ENCODE data around the gene LEFTY1. TPM values are rescaled to one million over a fixed set of nuclear protein-coding genes. Genes with fewer than 3 reads are reported as not detected.

Gene LEFTY1
- total and polyA plus RNA-seq, 9 of the 15 experiments (the other 6 are each of a cell fraction or from before 2014, with no cell fraction given), result 0.07 to 0.24 (median 0.17) TPM; not detected in 5

DNA sequence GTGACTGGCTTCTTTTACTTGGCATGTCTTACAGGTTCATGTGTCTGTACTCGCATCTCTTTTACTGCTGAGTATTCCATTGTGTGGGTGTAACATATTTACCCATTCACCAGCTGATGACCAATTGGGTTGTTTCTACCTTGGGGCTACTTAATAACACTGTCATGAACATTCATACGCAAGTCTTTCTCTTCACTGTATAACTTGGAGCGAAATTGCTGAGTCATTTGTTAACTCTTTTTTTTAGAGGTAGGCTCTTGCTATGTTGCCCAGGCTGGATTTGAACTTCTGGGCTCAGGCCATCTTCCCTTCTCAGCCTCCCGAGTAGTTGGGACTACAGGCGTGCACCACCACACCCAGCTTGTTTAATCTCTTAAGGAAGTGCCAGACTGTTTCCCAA lies 28.6 kb upstream of the LEFTY1 start (continued):
- TF ChIP-seq ZNF316 (IDR thresholded peaks at IDR 0.05), result peak; percentile 98
- no peak for TF ChIP-seq ZNF324 (CRISPR knock-in tag; IDR thresholded peaks at IDR 0.05)
- TF ChIP-seq, protein P1, sequence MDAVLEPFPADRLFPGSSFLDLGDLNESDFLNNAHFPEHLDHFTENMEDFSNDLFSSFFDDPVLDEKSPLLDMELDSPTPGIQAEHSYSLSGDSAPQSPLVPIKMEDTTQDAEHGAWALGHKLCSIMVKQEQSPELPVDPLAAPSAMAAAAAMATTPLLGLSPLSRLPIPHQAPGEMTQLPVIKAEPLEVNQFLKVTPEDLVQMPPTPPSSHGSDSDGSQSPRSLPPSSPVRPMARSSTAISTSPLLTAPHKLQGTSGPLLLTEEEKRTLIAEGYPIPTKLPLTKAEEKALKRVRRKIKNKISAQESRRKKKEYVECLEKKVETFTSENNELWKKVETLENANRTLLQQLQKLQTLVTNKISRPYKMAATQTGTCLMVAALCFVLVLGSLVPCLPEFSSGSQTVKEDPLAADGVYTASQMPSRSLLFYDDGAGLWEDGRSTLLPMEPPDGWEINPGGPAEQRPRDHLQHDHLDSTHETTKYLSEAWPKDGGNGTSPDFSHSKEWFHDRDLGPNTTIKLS (IDR thresholded peaks at IDR 0.05; ENCODE audit: borderline replicate concordance, low read depth), result no peak
- peak; percentile 87; the same call in 1 of the 2 replicates for TF ChIP-seq BACH1 (tag; IDR thresholded peaks at IDR 0.05)
- TF ChIP-seq RBM34 (IDR thresholded peaks at IDR 0.05; ENCODE audit: borderline replicate concordance, insufficient read depth, low read length), result no peak
- TF ChIP-seq, protein P2, sequence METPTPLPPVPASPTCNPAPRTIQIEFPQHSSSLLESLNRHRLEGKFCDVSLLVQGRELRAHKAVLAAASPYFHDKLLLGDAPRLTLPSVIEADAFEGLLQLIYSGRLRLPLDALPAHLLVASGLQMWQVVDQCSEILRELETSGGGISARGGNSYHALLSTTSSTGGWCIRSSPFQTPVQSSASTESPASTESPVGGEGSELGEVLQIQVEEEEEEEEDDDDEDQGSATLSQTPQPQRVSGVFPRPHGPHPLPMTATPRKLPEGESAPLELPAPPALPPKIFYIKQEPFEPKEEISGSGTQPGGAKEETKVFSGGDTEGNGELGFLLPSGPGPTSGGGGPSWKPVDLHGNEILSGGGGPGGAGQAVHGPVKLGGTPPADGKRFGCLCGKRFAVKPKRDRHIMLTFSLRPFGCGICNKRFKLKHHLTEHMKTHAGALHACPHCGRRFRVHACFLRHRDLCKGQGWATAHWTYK (CRISPR knock-in tag; IDR thresholded peaks at IDR 0.05), result no peak
- TF ChIP-seq ZC3H8 (IDR thresholded peaks at IDR 0.05), result no peak
- TF ChIP-seq STAT5B (CRISPR knock-in tag; IDR thresholded peaks at IDR 0.05), result no peak
- TF ChIP-seq ESRRB (CRISPR knock-in tag; IDR thresholded peaks at IDR 0.05; ENCODE audit: borderline replicate concordance), result no peak
- TF ChIP-seq ZBTB17 (CRISPR knock-in tag; IDR thresholded peaks at IDR 0.05), result no peak
- no peak for TF ChIP-seq FOXP1 (CRISPR knock-in tag; IDR thresholded peaks at IDR 0.05)
- no peak for TF ChIP-seq ZNF133 (CRISPR knock-in tag; IDR thresholded peaks at IDR 0.05)
- TF ChIP-seq DPF2 (IDR thresholded peaks at IDR 0.05), result peak; percentile 49; the same call in 1 of the 2 replicates
- TF ChIP-seq POLR2AphosphoS5 (IDR thresholded peaks at IDR 0.05; ENCODE audit: control insufficient read depth, insufficient read depth, low read depth, low read length), result no peak
- no peak for TF ChIP-seq MBD2 (IDR thresholded peaks at IDR 0.05; ENCODE audit: borderline replicate concordance, low read depth)
- TF ChIP-seq, protein P3, sequence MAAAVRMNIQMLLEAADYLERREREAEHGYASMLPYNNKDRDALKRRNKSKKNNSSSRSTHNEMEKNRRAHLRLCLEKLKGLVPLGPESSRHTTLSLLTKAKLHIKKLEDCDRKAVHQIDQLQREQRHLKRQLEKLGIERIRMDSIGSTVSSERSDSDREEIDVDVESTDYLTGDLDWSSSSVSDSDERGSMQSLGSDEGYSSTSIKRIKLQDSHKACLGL (CRISPR knock-in tag; IDR thresholded peaks at IDR 0.05; ENCODE audit: borderline replicate concordance, poor library complexity, severe bottlenecking), result no peak
- no peak for TF ChIP-seq RAD21 (CRISPR knock-in tag; conservative IDR thresholded peaks at IDR 0.05 in 1 of 2, IDR thresholded peaks at IDR 0.05 in 1 of 2)
- TF ChIP-seq, protein P4, sequence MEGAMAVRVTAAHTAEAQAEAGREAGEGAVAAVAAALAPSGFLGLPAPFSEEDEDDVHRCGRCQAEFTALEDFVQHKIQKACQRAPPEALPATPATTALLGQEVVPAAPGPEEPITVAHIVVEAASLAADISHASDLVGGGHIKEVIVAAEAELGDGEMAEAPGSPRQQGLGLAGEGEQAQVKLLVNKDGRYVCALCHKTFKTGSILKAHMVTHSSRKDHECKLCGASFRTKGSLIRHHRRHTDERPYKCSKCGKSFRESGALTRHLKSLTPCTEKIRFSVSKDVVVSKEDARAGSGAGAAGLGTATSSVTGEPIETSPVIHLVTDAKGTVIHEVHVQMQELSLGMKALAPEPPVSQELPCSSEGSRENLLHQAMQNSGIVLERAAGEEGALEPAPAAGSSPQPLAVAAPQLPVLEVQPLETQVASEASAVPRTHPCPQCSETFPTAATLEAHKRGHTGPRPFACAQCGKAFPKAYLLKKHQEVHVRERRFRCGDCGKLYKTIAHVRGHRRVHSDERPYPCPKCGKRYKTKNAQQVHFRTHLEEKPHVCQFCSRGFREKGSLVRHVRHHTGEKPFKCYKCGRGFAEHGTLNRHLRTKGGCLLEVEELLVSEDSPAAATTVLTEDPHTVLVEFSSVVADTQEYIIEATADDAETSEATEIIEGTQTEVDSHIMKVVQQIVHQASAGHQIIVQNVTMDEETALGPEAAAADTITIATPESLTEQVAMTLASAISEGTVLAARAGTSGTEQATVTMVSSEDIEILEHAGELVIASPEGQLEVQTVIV (CRISPR knock-in tag; IDR thresholded peaks at IDR 0.05; ENCODE audit: borderline replicate concordance), result no peak
- no peak for TF ChIP-seq ELF4 (CRISPR knock-in tag; IDR thresholded peaks at IDR 0.05)
- TF ChIP-seq ZNF696 (CRISPR knock-in tag; conservative IDR thresholded peaks at IDR 0.05), result no peak
- TF ChIP-seq ZFPM2 (CRISPR knock-in tag; IDR thresholded peaks at IDR 0.05), result no peak
- no peak for TF ChIP-seq PHF8 (IDR thresholded peaks at IDR 0.05; ENCODE audit: borderline replicate concordance, low read length)
- no peak for TF ChIP-seq MEF2A (IDR thresholded peaks at IDR 0.05; ENCODE audit: control insufficient read depth, low read depth, low read length)
- no peak for TF ChIP-seq MCM5 (IDR thresholded peaks at IDR 0.05; ENCODE audit: low read depth)
- no peak for TF ChIP-seq PML (IDR thresholded peaks at IDR 0.05; ENCODE audit: low read length)
- peak; percentile 94 for TF ChIP-seq NFE2L1 (tag; IDR thresholded peaks at IDR 0.05; ENCODE audit: borderline replicate concordance, low read depth)

Data from K562 (cell line).